GM08714 (cell line): ENCODE results near the gene PLA2G5.

Source experiments
- H3K4me3 ChIP-seq: fragments of 200-500 bp; sonication (Bioruptor generic); 2 replicates; pipeline ENCODE4 v1.5.1; 2014; ENCODE audit warnings: mild to moderate bottlenecking, low read length, inconsistent platforms
- ZNF274 ChIP-seq: IDR thresholded peaks from 2 replicates; pipeline ENCODE4 v1.6.1; 2012; ENCODE audit warnings: mild to moderate bottlenecking, low read depth, low read length

PLA2G5 gene

DNA sequence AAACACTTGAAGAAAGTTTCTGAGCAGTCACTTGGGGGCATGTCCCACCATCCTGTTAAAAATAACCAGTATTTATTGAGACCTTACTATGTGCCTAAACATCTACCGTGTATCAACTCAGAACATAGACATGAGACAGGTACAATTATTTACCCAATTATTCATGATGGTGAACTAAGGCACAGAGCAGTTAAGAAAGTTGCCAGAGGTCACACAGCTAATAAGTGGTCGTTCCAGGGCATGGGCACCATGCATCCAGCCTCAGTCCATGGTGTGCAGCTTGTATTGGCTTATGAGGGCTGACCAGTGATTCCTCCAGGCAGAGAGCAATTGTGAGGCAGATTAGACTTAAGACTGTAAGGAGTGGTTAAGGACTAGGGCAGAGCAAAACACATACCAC, 5.4 kb downstream of the PLA2G5 start:
- no peak for TF ChIP-seq ZNF274
- H3K4me3 ChIP-seq: no peak overlapping the region

DNA sequence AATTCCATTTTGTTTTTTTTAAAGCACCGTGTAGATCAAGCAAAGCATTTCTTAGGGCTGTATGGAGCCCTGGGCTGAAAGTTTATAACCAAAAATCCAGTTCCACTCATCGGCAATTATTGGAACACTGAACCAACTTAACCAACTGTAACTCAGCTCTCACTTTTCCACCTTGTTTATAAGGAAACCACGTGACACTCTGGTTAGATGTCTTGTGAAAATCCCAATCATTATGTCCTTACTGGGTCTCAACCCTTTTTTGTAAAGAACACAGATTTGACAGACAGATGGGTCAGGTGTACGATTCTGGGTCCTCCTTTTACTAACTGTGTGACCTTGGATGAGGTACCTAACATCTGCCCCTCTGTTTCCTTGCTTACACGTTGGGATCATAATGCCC, 6.2 kb downstream of the PLA2G5 start:
- no peak overlapping the region for H3K4me3 ChIP-seq
- TF ChIP-seq ZNF274: no peak

DNA sequence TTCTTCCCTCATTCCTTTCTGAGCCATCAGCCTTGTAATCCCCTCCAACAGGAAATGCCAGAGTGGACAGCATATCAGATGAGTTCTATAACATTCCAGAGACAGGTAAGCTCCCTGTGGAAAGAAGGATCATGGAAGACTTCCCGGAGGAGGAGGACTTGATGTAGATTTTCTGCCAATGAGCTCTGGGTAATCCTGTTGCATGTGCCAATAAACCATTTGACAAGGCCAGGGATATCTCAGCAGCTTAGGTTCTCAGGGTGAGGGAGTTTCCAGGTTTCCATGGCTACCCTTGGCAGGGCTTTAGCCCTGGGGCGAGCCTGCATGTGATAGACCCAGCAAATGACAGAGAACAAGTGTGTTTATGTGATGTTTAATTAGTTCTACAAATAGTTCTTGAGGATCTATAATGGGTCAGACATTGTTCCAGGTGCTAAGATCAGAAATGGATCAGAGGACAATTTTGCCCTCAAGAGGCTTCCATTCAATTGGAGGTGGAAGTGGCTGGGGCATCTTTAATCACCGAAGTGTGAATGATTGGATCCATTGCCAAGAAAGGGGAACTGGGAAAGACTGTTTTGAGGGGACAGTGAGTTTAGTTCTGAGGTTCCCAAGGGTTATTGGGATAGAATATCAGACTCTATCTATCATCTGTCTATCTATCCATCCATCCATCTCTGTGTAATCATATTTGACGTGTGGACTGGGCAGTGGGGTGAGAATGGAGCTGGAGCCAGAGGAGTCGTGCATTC, 6.9 kb downstream of the PLA2G5 start:
- H3K4me3 ChIP-seq: no peak overlapping the region
- no peak for TF ChIP-seq ZNF274

DNA sequence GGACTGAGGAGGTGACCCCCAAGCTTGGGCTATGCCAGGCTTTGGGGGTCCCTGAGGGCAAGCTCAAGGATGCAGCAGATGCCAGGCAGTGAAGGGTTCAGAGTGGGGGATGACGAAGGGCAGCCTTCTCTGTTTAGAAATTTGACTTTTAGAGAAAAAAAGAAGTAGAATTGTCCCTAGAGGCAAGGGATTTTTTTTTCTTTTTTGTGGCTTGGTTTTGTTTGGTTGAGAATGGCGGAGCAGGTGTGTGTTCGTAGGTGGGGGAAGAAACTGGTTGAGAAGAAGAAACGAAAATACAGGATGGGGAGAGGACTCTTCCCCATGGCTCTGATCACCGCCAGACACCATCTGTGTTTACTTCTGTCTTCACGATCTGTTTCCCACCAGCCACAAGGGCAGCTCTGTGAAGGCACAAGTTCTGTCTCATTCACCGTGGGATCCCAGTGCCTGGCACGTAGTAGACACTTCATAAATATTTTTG, 8.2 kb downstream of the PLA2G5 start:
- H3K4me3 ChIP-seq: no peak overlapping the region
- no peak for TF ChIP-seq ZNF274

DNA sequence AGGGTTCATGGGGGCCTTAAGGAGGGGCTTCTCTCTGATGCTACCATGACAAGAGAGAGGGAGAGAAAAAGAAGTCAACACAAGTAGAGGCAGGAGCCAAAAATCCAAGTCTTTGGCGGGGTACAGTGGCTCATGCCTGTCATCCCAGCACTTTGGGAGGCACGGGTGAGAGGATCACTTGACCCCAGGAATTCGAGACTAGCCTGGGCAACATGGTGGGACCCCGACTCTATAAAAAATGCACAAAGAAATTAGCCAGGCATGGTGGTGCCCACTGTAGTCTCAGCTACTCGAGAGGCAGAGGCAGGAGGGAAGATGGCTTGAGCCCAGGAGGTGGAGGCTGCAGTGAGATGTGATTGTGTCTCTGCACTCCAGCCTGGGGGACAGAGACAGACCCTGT, 8.7 kb downstream of the PLA2G5 start:
- no peak for TF ChIP-seq ZNF274
- H3K4me3 ChIP-seq: no peak overlapping the region

DNA sequence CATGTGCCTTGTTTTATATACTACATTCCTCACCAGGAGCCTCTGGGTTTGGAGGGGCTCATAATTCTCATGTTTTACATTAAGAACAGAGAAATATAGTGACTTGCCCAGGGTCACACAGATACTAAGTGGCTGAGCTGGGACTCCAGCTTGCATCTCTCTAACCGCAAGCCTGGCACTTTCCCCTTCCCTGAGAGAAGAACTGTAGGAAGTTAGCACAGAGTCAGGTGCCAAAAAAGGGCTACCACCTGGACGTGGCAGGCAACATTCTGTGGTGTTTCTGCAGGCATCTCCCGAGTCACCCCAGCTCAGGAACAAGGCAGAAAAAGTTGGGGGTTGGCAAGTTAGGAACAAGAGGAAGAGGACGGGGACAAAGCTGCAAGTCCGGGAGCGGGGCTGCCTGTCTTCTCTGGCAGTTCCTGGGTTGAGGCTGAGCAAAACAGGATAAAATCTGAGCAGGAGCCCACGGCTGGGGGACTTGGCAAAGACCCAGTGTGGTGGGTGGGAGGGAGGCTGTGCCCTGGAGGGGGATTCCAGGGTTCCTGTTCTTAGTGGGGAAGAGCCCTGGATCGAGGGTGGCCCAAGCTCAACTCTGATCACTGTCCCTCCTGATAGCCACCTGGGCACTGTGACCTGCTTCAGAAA, 9.8 kb downstream of the PLA2G5 start:
- no peak overlapping the region for H3K4me3 ChIP-seq
- TF ChIP-seq ZNF274: no peak

DNA sequence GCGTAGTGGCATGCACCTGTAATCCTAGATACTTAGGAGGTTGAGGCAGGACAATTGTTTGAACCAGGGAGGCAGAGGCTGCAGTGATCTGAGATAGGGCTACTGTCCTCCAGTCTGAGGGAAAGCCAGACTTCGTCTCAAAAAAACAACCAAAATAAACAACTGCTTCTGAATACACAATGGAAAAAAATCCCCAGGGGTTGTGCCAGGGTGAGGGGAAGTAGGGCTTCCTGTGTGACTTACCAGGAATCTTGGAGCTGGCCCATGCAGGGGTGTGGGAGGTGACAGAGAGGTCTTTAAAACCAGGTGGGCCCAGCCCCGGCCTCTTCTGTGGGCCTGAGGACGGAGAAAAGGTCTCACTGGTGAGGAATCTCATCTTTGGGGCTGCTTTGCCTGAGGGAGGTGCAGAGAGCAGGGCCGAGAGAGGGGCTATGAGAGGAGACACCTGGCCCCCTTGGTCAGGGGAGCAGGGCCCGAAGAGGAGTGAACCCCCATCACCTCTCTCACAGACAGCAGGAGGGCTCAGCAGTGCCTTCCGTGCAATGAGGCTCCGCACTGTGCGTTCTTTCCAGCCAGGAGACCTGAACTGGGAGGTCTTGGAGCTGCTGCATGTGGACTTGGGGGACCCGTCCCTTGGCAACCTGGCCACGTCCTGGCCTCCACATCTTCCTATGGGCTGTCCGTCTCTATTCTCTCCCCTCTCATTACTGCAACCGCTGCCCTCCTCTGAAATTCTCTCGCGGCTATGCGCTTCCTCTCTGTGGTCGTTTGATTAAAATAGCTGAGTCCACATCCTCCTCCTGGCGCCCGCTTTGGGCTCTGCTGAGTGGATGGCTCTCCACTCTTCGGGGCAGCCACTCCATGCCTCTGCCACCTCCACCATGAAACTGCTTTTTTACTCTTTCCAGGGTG, 10.7 kb downstream of the PLA2G5 start:
- TF ChIP-seq ZNF274: no peak
- H3K4me3 ChIP-seq: no peak overlapping the region

DNA sequence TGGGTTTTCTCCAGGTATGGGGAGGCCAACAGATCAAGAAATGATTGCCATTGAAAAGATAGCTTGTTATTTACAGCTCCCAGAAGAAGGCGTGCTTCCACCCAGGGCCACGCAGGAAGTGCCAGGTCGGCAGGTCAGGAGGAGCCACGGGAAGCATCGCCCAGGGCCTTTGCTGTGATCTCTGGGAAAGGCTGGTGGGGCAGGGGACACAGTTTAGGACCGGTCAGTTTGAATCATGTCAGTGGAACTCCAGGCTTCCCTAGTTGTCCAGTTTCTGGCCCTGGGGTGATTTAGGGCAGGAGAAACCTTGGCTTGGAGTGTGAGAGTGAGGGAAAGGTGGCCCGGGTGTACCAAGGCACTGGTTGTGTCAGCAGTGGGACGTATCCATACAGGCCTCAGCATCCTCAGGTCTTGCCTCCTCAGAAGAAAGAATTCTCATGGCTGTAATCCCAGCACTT, 11.4 kb downstream of the PLA2G5 start:
- no peak for TF ChIP-seq ZNF274
- H3K4me3 ChIP-seq: no peak overlapping the region

DNA sequence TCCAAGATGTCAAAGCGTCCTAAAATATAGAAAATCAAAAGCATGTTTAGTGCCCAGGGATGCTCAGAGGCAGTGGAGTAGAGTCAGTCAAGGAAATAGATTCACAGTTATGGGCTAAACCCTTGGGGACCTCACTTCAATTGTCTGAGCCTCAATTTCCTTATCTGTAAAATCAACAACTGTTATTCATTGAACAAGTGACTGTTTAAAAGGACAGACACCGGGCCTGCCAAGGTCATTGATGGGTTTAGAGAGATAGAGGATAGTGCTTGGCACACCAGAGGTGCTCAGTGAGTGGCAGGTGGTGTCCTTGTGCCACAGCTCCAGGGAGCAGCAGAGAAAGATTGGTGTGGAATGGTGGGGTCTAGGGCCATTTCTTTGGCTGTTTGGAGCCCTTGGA, 12.8 kb downstream of the PLA2G5 start:
- no peak overlapping the region for H3K4me3 ChIP-seq
- TF ChIP-seq ZNF274: no peak

DNA sequence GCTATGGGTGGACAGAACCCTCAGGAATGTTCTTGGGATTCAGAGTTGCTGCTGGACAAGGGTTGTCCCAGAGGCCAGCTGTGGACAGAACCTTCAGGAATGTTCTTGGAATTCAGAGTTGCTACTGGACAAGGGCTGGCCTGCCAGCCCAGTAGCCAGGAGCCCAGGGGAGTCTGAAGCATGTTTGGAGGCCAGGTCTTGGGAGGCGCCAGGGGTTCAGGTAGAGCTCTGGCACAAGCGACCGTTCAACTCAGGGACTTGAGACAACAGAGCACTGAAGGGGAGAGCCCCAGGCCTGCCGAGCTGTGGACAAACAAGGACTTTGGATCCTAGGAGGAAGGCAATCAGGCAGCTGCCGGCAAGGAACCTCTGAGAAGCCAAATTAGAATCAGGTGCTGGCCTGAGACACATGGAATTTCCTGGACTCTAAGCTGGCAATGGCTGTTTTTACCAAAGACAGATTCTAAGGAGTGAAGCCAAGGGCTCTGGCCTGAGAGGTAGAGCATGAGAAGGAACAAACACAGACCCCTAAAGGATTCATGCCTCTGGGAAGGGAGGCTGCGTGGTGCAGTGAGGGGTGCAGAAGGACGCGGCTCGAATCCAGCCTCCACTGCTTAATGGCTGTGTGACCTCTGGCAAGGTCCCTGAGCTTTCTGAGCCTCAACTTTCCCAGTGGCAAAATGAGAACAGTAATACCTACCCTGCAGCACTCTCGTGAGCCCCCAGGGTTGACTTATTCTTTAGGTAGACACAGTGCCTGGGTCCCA, 13.4 kb downstream of the PLA2G5 start:
- no peak for TF ChIP-seq ZNF274
- no peak overlapping the region for H3K4me3 ChIP-seq

DNA sequence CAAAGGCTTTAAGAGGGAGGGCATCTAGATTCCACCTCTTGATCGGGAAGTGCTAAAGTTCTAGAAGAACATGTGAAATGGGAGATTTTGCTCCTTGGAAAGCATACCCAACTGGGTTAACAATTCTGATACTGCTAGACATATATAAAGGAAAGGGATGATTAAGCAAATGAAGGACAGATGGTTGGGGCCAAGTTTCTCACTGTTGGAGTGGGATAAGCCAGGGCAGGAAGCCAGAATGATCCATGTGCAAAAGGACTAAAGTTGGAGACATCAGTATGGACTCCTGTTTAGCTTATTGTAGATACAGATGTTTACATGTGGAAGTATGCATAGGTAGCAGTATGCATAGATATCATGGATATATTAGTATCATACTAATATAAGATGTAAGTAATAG, 16.8 kb downstream of the PLA2G5 start:
- TF ChIP-seq ZNF274: no peak
- no peak overlapping the region for H3K4me3 ChIP-seq

DNA sequence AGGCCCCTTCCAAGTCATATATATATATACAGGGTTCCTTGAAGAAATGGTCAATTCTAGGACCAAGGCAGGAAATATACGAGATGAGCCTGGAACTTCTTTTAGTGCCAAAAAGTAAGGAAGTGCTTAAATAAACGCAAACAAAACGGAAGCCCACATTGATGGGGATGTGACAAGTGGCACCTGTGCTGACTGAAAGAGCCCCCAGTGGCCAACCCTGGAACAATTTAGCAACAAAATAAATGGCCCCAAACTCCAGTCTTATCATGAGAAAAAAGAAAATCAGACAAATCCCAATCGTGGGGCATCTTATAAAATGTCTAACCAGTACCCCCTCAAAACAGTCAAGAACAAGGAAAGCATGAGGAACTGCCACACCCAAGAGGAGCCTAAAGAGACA, 17.7 kb downstream of the PLA2G5 start:
- TF ChIP-seq ZNF274: no peak
- no peak overlapping the region for H3K4me3 ChIP-seq

DNA sequence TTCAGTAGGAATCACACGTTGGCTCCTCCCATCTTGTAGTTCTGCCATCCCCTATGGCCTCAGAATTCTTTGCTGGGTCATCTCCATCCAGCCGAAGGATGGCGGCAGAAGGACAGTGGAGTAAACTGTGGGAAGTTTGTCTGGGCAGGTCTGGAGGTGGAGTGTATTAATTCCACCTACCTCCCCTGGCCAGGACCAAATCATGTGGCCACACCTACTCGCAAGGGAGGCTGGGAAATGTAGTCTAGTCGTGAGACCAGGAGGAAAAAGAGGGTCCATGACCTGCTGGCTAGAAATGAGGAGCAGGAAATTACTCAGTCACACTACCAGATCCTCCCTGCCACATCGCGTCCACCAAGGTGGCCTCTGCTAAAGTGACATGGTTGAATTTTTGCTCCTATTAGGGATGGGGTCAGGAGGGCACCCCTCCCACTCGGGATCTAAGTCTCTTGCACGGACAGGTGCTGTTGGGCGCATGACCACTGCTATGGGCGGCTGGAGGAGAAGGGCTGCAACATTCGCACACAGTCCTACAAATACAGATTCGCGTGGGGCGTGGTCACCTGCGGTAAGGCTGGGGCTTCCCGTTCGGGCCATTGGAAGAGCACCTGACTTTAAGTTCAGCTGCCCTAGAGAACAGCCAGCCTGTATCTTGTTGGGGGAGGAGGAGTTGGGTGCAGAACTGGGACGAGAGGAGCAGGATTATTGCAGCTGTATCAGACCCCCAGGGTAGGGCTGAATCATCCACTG, 19.5 kb downstream of the PLA2G5 start:
- H3K4me3 ChIP-seq: no peak overlapping the region
- no peak for TF ChIP-seq ZNF274
